Subcutaneous abdominal adipose tissue (tissue), 5 donors: ENCODE results near the gene ICA1.

Experiments
- H3K27ac ChIP-seq: one replicate; pipeline ENCODE4 v1.7.0; 2013; ENCODE audit warnings: low read depth, mild to moderate bottlenecking, inconsistent platforms, low read length, moderate library complexity
- H3K27me3 ChIP-seq, 5 donors: one replicate each; pipeline ENCODE4 v1.7.0; 2013; ENCODE audit warnings: low read length in 5 of 5, inconsistent platforms in 1 of 5; ENCODE audit not compliant: control insufficient read depth in 5 of 5, insufficient read depth in 4 of 5
- H3K36me3 ChIP-seq, 5 donors: one replicate each; pipeline ENCODE4 v1.7.0; 2013; ENCODE audit warnings: low read length in 5 of 5; ENCODE audit not compliant: control insufficient read depth in 5 of 5, insufficient read depth in 5 of 5
- H3K4me1 ChIP-seq, 5 donors: one replicate each; pipeline ENCODE4 v1.7.0; 2013; ENCODE audit warnings: low read length in 5 of 5, mild to moderate bottlenecking in 3 of 5, moderate library complexity in 1 of 5; ENCODE audit not compliant: control insufficient read depth in 5 of 5, insufficient read depth in 5 of 5
- H3K4me3 ChIP-seq, 5 donors: one replicate each; pipeline ENCODE4 v1.7.0; 2013; ENCODE audit warnings: low read length in 5 of 5, low read depth in 1 of 5
- H3K9ac ChIP-seq, 5 donors: one replicate each; pipeline ENCODE4 v1.7.0; 2013; ENCODE audit warnings: low read length in 5 of 5, mild to moderate bottlenecking in 4 of 5, moderate library complexity in 3 of 5
- H3K9me3 ChIP-seq, 5 donors: one replicate each; pipeline ENCODE4 v1.7.0; 2013; ENCODE audit warnings: low read length in 5 of 5; ENCODE audit not compliant: control insufficient read depth in 5 of 5
- donor health status: healthy.
- donor health status: healthy.
- donor health status: healthy.
- donor health status: healthy.
- donor health status: healthy.

Gene ICA1

GRCh38 chr7:8142477-8142876 lies 119.5 kb downstream of the ICA1 start:
- H3K4me1 ChIP-seq: peaks cover 0 to 14% (median 10%) of the 10 kb centered on the region in 5 donors
- no peak overlapping the region for H3K27ac ChIP-seq
- no peaks in the 10 kb centered on the region for H3K9me3 ChIP-seq
- peaks cover 3 to 25% (median 13%) of the 10 kb centered on the region in 5 donors for H3K36me3 ChIP-seq
- no peaks in the 10 kb centered on the region for H3K27me3 ChIP-seq
- H3K4me3 ChIP-seq: no peak overlapping the region
- H3K9ac ChIP-seq: no peak overlapping the region

DNA sequence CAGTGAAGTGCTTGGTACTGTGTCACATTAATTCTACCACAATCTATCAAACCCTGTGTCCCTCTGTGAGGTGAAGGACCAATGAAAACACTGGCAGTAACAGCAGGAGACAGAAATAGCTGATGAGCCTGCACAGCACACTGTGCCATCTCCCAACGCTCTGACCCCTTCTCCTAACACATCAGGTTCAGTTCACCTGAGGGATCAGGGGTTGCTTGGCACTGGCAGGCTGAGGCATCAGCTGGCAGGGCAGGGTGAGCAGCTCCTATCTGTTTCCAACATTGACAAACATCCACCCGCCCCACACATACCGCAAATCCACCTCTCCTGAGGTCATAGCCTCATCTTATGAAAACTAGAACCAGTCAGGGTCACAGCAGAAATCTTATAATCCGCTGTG lies 120.9 kb downstream of the ICA1 start:
- Histone ChIP-seq H3K27me3 (no peaks in the 10 kb centered on the region), H3K9me3 (no peaks in the 10 kb centered on the region), H3K36me3 (peaks cover 3 to 30% (median 13%) of the 10 kb centered on the region in 5 donors), H3K4me1 (peaks cover 0 to under 1% (median 0%) of the 10 kb centered on the region in 5 donors), H3K9ac (no peak overlapping the region), H3K4me3 (no peak overlapping the region), H3K27ac (no peak overlapping the region)

- peaks cover 0 to 8% (median 4%) of the 10 kb centered on the region in 5 donors for H3K4me1 ChIP-seq
- peaks cover 3 to 14% (median 4%) of the 10 kb centered on the region in 5 donors for H3K36me3 ChIP-seq
- no peak overlapping the region for H3K9ac ChIP-seq
- H3K4me3 ChIP-seq: no peak overlapping the region
- H3K27me3 ChIP-seq: no peaks in the 10 kb centered on the region
- no peak overlapping the region for H3K27ac ChIP-seq
- no peaks in the 10 kb centered on the region for H3K9me3 ChIP-seq
Observed at GRCh38 chr7:8136051-8136730, 125.8 kb downstream of the ICA1 start.

GRCh38 chr7:8135417-8135816 lies 126.5 kb downstream of the ICA1 start:
- H3K4me3 ChIP-seq: no peak overlapping the region
- peaks cover 0 to 8% (median 4%) of the 10 kb centered on the region in 5 donors for H3K36me3 ChIP-seq
- peaks cover 0 to 8% (median 4%) of the 10 kb centered on the region in 5 donors for H3K4me1 ChIP-seq
- no peaks in the 10 kb centered on the region for H3K27me3 ChIP-seq
- H3K9ac ChIP-seq: no peak overlapping the region
- H3K9me3 ChIP-seq: no peaks in the 10 kb centered on the region
- no peak overlapping the region for H3K27ac ChIP-seq

- Histone ChIP-seq H3K4me1 (peaks cover 0 to 8% (median 4%) of the 10 kb centered on the region in 5 donors), H3K27me3 (no peaks in the 10 kb centered on the region), H3K4me3 (no peak overlapping the region), H3K36me3 (peaks cover 0 to 5% (median 0%) of the 10 kb centered on the region in 5 donors), H3K9me3 (no peaks in the 10 kb centered on the region), H3K9ac (no peak overlapping the region), H3K27ac (no peak overlapping the region)
Observed at GRCh38 chr7:8134089-8134733, 127.8 kb downstream of the ICA1 start.

- H3K27ac ChIP-seq: no peak overlapping the region
- no peak overlapping the region for H3K4me3 ChIP-seq
Observed at GRCh38 chr7:8133188-8133848, 128.6 kb downstream of the ICA1 start.

DNA sequence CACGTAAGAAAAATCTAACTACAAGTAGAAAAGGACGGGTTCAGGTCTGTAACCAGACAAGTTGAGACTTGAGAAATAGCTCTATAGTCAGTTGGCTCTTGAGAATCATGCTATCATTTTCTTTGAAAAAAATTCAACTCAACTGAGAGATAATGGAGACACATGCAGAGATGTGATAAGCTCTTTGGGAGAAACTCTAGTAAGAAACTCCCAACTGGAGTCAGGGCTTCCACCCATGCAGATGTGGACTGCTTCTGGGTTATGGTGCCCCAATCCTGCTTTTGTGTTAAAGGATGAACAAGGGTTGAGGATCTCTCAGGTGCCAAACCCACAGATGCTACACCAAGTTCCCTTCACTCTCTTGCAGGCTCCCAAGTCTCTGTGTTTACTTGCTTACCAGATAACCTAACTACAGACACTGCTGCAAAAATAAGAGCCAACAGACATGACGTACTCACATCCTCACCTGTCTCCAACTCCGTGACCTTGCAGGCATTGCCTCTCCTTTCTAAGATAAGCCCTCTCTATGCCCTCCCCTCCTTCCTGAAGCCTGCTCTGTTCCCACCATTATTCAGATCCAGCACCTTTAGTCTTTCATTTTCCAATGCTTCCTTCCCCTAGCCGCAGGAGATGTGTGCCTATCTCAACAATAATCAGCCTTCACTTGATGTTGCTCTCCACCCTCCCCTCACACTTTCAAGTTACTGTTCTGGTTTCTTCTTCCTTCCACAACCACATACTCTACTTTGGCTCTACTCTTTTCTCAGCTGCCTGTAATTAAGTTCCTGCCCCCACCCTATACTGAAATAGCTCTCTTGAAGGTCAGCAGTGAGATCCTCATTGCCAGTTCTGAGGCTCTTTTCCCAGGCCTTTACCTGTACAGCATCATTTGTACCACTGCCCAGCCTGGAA lies 130.0 kb downstream of the ICA1 start:
- no peak overlapping the region for H3K27ac ChIP-seq
- H3K4me3 ChIP-seq: no peak overlapping the region
- no peaks in the 10 kb centered on the region for H3K27me3 ChIP-seq
- no peaks in the 10 kb centered on the region for H3K9me3 ChIP-seq
- peaks cover 0 to 8% (median 4%) of the 10 kb centered on the region in 5 donors for H3K4me1 ChIP-seq
- H3K9ac ChIP-seq: no peak overlapping the region
- peaks cover 0 to 8% (median 4%) of the 10 kb centered on the region in 5 donors for H3K36me3 ChIP-seq

More at GRCh38 chr7:8133188-8133848, 128.6 kb downstream of the ICA1 start:
- Histone ChIP-seq H3K4me1 (peaks cover 0 to 8% (median 4%) of the 10 kb centered on the region in 5 donors), H3K9me3 (no peaks in the 10 kb centered on the region), H3K27me3 (no peaks in the 10 kb centered on the region), H3K9ac (no peak overlapping the region), H3K36me3 (peaks cover 0 to 5% (median 0%) of the 10 kb centered on the region in 5 donors)

- Histone ChIP-seq H3K36me3 (peaks cover 0 to 13% (median 4%) of the 10 kb centered on the region in 5 donors), H3K4me3 (no peak overlapping the region), H3K27me3 (no peaks in the 10 kb centered on the region), H3K9me3 (no peaks in the 10 kb centered on the region), H3K4me1 (peaks cover 4 to 12% (median 7%) of the 10 kb centered on the region in 5 donors), H3K9ac (no peak overlapping the region), H3K27ac (no peak overlapping the region)
Observed at GRCh38 chr7:8130663-8131062, 131.3 kb downstream of the ICA1 start.

GRCh38 chr7:8129318-8129659 lies 132.7 kb downstream of the ICA1 start:
- Histone ChIP-seq H3K27ac (no peak overlapping the region), H3K36me3 (peaks cover 0 to 15% (median 5%) of the 10 kb centered on the region in 5 donors), H3K27me3 (no peaks in the 10 kb centered on the region), H3K4me3 (no peak overlapping the region), H3K9me3 (no peaks in the 10 kb centered on the region), H3K4me1 (peaks cover 3 to 13% (median 8%) of the 10 kb centered on the region in 5 donors), H3K9ac (no peak overlapping the region)
